Measurements from ENCODE around the gene CARS1.
A peak's percentile ranks its signal among the peaks of the same experiment; 100 is the strongest.

Gene CARS1

DNA sequence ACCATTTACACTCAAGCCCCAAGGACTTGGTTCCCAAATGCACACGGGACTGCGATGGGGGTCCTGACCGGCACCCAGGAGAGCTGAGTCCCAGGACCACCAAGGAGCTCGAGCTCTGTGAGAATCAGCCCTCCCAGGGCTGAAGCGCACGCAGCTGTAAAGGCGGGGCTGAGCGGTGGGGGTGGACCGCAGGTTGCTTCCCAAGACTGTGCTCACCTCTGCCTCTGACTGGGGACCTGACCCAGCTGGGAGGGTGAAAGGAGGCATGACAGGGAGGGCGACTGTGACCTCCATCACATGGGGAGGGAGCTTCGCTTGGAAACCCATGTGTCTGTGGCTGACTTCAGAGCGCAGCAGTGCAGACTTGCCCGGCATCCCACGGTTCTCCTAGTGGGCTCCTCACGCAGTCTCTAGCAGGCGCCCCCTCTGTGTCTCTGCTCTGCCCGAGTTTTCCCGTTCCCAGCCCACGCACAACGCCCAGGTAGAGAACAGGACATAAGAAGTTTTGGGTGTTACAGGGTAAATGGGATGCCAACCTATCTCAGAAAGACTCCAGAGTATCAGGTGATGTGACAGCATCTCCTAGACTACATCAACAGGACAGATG is 49.7 kb downstream of the CARS1 start:
- no peak for DNase-seq

- no peak for DNase-seq
Measured at GRCh38 chr11:3006505-3007260, 50.5 kb downstream of the CARS1 start.

DNA sequence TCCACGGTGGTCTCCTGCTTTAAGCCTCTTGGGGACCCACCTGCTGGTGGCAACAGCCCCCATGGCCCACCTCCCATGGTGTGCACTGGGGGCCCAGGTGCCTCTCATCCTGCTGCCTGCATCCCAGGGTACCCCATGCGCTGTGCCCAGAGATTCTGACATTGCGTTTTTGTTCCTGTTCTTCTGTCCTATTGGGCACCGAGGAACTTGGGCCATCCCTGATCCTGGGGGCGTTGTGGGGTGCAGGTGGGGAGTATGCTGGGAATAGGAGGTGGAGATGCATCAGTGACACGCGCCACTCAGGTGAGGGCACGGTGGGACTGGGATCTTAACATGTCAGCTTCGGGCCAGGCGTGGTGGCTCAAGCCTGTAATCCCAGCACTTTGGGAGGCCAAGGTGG is 52.7 kb downstream of the CARS1 start:
- DNase-seq, result no peak

DNA sequence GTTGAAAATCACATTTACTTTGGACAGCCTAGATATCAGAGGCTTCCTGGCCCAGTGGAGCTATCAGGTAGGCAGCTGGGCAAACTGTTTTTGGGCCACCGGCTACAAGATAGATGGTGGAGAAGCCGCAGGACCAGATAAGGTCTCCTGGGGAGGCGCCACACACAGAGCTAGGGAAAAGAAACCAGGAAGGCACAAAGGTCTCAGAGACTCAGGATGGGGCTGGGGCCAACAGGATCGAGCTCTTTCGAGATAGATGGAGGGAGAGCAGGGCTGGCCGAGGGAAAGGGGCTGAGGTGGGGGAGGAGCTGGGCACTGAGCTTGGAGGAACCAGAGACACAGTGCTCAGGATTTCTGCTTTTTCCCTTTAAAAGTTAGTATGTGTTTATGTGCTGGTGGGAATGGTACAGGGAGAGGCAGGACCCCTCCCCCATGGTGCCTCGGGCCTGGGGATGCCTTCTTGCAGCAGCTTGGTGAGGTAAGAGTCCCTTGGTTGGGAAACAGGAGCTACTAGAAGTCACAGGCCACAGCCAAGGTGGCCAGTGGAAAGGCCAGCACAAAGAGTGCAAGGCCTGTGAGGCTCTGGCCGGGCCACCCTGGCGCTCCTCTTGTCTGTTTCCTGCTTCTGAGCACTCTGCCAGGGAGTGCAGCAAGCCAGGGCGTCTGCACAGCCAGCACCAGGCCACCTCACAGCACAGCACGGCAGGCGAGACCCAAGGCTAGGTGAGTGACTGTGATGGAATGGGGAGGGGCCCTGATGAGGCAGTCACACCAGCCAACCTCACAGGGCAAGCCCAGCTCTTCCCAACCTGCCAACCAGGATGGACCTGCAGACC is 53.6 kb downstream of the CARS1 start:
- DNase-seq, result no peak

DNA sequence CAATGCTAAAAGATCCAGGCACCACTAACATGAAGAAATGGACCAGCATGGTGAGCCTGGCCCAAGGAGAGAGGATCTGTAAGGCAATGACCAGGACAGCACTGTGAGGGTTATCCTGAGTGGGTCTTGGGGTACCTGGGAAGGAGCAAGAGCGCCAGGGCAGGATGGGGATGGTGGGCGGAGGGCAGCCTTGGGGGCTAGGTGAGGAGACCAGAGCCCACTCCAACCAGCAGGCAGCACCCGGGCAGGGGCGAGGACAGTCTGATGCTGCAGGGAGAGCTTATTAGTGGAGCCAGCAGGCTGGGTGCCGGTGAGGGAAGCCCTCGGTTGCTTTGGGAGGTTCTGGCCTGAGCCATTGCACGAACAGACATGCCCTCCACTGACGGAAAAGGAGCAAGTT is 54.4 kb downstream of the CARS1 start:
- no peak for DNase-seq

DNA sequence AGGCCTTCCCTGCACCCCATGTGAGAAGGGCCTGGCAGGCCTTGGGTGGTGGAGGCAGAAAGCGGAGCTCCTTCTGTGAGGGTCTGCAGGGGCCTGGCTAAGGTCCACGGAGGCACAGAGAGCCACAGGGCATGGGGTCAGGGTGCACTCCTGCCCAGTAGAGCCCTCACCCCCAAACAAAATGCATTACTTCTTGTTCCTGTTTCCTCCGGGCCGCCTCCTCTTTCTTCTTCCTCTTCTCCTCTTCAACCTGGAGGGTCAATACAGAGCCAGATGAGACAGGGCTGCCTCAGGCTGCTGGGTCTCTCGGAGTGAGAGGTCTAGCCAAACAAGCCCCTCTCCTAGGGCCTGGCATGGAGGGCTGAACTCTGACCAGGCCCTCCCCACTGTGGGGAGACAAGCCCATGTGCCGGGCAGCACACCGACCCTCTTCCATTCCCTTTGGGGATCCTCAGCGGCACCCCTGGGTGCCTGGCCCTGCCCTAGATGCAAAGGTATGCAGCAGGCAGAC is 54.8 kb downstream of the CARS1 start:
- DNase-seq, result no peak

DNA sequence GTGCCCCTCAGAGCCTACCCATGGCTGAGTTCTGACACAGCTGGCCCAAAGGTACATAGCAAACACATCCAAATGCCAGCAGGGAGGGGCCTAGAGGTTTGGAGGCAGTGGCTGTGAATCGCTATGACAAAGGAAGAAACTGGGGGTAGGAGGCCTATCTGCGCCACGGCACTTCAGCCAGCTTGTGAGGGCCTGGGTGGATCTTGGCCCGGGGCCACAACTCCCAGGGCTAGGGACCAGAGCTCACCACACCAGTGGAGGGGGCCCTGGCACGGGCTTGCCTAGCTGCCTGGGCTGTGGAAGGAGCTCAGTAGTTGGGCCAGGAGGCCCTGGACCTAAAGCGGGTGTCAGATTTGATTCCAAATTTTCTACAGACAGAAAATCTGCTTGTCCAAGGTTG is 55.7 kb downstream of the CARS1 start:
- DNase-seq, result no peak

DNA sequence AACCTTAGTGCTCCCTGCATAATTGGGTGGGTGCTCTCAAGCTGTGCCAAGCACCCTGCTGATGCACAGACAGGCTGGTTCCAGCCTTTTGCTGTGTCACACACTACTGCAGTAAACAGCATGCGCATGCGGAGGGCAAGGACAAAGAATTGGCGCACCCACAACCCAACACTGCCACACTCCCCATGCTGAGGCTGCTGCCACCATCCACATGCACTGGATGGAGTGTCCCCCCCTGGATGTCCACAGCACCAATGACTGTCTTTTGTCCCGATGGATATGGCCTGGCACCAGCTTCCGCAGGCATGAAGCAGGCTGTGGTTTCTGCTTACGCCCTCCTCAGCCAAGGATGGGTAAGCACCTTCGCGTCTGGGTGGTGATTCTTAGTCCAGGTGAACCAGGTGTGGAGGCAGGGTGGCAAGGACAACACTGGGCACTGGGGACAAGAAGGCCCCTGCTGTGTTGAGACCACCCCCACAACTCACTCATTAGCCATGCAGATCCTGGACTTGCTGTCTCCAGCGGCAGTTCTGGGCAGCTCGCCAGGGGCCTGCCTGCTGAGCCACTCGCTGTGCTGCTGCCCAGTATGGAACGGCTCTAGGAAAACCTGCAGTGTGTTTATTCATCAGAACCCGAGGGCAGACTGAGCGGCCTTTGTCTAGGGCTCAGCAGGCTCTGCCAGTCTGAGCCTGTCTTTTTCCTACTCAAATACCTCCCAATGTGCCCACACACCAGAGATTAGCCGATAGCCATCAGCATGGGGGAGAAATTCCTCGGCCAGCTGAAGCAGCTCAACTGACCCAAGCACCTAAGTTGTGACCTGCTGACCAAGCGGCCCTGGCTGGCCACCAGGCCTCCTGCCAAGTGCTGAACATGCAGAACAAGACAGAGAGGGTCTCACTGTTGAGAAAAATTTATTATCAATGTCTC is 56.9 kb downstream of the CARS1 start:
- DNase-seq, result no peak

- DNase-seq, result no peak
Measured at GRCh38 chr11:2999464-2999998, 57.7 kb downstream of the CARS1 start.

DNA sequence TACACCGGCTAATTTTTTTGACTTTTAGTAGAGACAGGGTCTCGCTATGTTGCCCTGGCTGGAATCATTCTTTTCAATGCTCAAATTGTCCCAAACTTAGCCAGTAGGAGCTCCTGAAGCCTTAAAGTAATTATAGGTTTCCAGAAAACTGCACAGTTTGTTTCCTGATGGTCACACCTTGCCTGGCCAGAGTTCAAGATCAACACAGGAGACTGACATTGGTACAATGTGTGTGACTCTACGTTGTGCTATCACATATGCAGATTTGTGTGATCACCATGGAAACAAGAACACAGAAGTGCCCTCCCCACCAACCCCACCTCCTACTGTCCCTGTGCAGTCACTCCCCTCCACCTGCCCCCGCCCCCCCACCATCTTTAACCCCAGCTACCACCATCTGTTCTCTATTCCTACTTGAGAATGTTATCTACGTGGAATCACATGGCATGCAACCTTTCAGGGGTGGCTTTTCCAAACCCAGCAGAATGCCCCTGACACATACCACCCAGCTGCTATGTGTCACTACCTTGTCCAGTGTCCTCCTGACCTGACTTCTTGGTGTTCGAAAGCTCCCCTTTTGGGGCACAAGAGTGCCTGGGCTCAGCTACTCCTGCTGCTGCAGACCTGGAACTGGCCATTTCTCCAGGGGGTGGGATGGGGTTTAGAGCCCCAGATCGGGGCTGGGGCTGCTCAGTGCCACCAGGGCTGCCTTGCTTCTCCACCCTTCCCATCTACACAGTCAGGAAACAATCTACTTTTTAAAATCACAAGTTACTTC is 59.0 kb downstream of the CARS1 start:
- DNase-seq, result no peak

DNA sequence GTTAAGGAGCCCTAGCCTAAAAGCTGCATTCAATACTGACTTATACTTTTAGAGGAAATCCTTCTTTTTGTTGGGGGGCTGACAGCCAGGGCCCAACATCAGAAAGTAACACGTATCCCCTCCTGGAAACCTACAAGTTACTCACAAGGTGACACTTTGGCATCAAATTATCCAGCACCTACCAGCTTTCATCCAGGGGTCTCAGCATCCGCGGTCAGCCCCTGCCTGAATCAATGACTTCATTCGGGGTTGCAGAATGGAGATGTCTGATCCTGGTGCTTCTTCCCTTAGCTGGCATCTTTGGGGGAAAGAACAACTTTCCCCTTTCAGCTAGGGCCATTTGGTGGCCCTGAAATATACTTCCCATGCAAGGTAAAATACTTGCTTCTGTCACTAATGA is 59.8 kb downstream of the CARS1 start:
- DNase-seq, result no peak

- DNase-seq, result no peak
Measured at GRCh38 chr11:2996976-2997375, 60.2 kb downstream of the CARS1 start.

DNA sequence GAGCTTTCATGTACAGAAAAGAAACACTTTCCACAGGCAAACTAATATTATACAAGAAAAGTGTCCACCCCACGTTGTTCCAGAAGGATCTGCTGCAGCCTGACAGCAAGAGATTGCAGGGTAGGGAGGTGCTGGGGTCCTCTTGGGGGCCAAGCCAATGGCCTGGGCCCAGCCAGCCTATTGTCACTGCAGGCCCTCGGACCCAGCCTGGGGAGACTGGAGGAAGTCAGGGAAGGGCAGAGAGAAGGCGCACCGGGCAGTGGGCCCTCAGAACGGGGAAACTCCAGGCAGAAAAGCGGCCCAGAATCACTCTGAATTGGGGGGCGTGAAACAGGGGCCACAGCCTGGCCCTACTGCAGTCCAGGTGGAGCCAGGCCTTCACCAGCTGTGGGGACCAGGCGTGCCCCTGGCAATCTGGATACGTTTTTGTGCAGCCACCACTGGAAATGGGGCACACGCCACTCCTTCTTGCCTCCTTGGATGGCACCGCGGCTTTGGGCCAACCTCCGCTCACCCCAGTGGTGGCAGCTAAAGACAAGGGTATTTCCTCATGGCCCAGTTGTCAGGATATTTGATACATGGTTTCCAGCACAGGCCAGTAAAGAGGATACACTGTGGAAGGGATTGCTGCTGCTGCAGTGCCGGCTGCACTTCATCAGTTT is 61.2 kb downstream of the CARS1 start:
- no peak for DNase-seq

DNA sequence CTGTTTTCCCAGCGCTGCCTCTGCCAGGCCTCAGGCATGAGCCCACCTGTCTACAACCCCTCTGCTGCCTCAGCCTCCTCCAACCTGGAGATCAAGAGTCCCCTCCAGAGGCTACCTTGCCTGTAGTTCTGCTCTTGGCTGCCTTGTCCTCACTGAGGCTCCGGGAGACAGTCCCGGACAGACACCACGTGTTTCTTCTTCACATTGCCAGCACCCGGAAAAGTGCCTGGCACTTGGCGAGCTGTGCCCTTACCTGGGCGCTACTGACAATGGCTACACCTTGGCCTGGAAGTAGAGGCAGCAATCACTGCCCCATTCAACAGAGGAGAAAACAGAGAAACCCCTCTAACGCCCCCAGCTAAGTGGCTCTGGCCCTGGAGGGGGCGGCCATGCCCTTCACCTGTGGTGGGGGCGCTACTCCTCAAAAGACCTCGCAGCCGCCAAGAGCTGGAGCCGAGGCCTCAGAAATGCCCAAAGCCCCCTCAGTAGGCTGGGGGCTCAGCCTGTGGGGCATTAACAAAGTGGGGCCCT is 62.1 kb downstream of the CARS1 start:
- no peak for DNase-seq

DNA sequence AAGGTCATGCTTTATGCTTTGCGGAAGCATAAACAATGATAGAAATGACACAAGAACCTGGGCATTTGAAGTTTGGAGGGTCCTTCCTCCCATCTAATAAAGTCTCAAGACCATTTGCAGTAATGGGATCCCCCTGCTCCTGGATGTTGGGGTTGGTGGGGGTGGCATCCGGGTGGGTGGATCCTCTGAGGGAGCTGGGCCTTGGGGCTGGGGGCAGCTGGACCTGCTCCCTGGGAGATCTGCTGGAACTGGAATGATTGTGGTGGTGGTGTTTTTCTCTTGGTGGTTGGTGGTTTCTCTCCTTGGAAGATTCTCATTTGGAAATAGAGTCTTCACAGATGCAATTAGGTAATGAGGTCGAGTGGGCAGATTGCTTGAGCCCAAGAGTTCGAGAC is 62.9 kb downstream of the CARS1 start:
- no peak for DNase-seq

DNA sequence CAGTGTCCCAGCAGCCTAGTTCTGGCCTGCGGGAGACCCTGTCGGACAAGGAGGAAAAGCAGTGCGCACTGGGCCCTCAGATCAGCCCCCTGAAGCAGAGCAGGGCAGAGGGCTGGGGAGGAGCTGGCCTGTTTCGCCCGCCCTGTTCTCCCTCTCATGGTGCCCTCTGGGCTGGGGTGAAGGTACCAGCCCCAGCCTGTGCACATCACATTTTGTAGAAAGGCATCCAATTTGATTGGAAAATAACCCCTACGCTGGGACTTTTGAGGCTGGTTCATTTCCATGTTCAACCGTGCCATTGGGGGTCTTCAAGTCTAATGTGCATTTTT is 64.3 kb downstream of the CARS1 start:
- no peak for DNase-seq

DNA sequence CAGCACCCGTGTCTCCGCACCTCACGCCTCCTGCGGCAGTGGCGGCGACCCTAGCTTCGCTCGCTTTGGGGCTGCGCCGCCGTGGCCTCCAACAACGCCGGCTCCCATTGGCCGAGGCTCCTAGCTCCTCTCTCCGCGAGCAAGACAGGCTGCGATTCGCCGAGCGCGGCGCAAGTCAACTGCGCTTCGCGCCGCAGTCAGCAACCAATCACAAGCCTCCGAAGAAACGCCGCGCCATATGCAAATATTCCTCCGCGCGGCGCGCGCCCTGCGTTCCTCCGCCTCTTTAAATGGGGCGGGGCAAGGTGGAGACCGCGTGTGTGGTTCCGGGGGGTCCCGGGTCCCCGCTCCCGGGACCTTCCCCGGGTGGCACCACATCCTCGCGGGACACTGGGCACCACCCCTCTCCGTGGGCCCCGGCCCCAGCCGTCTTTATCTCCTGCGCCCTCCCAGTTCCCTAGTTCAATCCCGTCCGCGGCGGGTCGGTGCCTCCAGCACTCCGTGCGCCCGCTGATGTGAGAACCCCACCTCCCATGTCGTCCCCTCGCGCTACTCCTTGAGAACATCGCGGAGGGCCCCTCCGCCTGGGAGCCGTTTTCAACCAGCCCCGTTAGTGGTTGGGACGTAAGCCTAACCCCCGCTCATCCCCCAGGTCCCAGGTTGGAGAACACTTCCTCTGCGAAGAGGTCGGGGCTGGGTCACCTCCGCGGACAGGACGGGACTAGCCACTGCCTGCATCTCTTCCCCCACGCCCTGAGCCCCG is 64.8 kb downstream of the CARS1 start, which contains the start of gene NAP1L4:
TSS of gene NAP1L4 (minus strand) at position 96 of the 763 bp plus-strand sequence. CDS start 13,109 bp downstream, outside the sequence.
- peak; percentile 90 for DNase-seq

DNA sequence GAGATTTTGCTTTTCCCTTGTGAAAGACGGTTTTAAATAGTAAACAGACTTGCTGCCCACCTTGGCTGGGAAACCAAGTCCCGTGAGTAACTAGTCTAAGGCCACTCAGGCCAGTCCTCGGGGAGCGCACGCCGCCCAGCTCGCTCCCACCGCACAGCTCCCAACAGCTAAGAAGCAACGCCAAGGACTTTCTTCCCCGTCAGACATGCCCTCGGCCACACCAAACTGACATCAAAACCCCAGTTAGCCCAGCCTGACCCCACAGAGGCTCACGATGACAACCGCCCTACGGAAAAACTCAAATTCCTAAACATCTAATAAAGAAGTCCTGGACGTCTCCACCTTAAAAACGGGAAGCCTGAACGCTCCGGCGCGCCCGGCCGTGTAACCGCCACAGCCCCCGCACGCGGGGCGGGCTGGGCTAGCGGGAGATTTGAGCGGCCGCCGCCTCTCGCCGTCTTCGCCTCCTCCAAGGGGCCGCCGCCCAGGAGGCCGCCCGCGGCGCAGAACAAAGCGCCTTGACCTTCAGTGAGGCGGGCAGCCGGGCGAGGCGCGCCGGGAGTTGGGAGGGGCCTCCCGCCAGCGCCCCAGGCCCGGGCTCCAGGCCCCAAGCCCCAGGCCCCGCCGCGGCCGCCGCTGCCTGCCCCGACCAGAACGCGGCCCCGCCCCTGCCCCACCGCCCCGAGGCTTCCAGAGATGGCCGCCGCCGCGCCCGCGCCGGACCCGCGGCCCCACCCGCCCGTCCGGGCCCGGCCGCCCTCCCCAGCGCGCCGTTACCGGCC is 65.6 kb downstream of the CARS1 start:
- DNase-seq, result no peak

All from activated T-cell treated with anti-CD3 and anti-CD28 coated beads for 4 hours (primary cell).